GM18517 (cell line): Measurements from ENCODE around the gene NCLN.
A peak's percentile ranks its signal among the peaks of the same experiment; 100 is the strongest.
"Not testable (repeated sequence)": the region's sequence is repeated elsewhere in the genome, so short reads cannot be mapped to it uniquely, and the experiment has no call there.

ENCODE experiments used
- ATAC-seq: cut with Tn5 transposase; IDR thresholded peaks from one replicate; pipeline ENCODE4 v1.9.1; 2021; ENCODE audit warnings: mild to moderate bottlenecking, moderate library complexity; ENCODE audit not compliant: unreplicated experiment

The NCLN gene

GRCh38 chr19:3179739-3180293 is 5.9 kb upstream of the NCLN start:
- no peak for ATAC-seq

GRCh38 chr19:3183721-3184641 is 1.7 kb upstream of the NCLN start:
- no peak for ATAC-seq

DNA sequence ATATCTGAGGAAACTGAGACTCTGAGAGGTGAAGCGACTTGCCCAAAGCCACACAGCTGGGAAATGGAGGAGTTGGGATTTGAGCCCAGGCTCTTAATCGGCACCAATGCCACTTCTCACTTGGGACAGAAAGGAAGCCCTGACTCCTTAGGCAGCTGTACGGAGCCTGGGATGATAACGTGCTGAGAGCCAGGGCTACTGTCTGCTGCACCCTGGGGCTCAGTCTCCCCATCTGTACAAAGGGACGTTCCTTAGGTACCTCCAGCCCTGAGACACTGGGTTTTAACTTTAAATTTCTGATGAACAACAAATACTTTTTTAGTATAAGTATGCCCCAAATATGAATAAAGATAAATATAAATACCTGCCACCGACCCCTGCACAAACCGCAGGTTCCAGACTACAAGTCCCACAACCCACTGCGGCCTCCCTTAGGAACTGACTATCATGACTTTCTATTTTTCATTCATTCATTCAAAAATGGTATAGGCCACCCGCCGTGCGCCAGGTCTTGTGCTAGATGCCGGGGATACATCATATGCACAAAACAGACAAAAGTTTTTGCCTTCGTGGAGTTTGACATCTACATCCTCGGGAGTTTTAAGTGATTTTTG is 776 bp upstream of the NCLN start:
- peak; percentile 31 for ATAC-seq

- ATAC-seq, result no peak
These were observed 494 bp downstream of the NCLN start for GRCh38 chr19:3186160-3186688.

- ATAC-seq, result no peak
These were observed 1.3 kb downstream of the NCLN start for GRCh38 chr19:3186891-3187661.

GRCh38 chr19:3187662-3188511 is 2.2 kb downstream of the NCLN start:
- ATAC-seq, result no peak

DNA sequence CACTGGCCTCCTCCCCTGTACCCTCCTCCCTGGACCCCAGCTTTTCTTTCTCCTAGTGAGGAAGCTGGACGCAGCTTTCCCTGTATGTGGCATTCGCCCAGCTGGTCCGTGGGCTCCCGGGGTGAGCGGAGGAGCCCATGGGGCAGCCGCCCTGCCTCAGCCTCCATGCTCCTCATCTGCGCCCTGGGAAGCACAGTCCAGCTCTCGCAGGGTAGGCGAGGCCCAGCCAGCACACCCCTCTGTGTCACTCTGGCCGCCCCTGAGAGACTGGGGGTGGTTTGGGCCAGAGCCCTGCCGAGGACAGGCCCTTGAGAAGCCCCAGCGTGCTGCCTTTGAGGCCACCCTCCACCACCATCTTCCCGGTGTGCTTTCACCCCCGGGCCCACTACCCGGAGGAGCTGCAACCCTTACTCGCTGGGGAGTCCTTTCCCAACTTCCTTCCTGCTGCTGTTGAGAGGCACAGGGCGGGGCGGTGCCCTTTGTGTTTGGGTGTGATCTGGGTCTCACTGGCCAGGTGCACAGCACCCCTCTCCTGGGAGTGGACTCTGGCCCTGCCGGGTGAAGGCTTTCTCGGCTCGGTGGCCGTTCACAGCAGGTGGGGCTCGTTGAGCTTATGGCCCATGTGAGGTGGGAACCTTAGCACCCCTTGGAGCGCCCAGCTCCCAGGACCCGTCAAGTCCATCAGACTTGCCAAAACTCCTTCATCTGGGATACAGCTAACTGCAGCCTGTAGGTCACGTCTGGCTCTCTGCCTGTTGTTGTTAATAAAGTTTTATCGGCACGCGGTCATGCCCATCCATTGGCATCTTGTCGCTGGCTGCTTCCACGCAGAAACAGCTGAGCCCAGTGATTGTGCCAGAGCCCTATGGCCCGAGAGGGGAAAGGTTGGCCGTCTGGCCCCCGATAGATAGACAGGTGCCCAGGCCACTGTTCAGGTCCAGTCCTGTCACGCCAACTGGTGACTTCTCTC is 3.2 kb downstream of the NCLN start:
- ATAC-seq, result no peak

GRCh38 chr19:3189702-3190469 is 4.2 kb downstream of the NCLN start:
- no peak for ATAC-seq

DNA sequence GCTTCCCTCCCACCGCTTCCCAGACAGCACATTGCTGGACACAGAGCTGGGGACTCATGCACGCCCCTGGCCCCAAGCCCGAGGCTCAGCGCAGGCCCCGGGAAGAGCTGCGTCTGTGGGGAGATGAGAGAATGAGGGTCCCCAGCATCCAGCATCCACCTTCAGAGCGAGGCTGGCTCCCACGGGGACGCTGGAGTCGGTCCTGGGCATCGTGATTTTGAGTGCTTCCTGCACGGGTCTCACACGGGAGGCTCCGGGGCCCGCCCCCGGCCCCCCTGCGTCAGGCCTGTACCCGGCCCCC is 4.7 kb downstream of the NCLN start:
- ATAC-seq, result no peak

GRCh38 chr19:3190921-3191805 is 5.4 kb downstream of the NCLN start:
- no peak for ATAC-seq

DNA sequence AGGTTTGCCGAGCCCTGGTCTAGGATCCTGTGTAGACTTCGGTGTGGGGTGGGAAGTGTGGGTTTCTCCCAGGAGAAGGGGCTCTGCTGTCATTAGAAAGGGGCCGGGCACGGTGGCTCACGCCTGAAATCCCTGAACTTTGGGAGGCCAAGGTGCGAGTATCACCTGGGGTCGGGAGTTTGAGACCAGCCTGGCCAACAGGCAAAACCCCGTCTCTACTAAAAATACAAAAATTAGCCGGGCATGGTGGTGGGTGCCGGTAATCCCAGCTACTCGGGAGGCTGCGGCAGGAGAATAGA is 6.0 kb downstream of the NCLN start:
- ATAC-seq, result not testable (repeated sequence)

- ATAC-seq, result no peak
These were observed 6.5 kb downstream of the NCLN start for GRCh38 chr19:3192228-3192635.

GRCh38 chr19:3192684-3193083 is 7.0 kb downstream of the NCLN start:
- ATAC-seq, result no peak

DNA sequence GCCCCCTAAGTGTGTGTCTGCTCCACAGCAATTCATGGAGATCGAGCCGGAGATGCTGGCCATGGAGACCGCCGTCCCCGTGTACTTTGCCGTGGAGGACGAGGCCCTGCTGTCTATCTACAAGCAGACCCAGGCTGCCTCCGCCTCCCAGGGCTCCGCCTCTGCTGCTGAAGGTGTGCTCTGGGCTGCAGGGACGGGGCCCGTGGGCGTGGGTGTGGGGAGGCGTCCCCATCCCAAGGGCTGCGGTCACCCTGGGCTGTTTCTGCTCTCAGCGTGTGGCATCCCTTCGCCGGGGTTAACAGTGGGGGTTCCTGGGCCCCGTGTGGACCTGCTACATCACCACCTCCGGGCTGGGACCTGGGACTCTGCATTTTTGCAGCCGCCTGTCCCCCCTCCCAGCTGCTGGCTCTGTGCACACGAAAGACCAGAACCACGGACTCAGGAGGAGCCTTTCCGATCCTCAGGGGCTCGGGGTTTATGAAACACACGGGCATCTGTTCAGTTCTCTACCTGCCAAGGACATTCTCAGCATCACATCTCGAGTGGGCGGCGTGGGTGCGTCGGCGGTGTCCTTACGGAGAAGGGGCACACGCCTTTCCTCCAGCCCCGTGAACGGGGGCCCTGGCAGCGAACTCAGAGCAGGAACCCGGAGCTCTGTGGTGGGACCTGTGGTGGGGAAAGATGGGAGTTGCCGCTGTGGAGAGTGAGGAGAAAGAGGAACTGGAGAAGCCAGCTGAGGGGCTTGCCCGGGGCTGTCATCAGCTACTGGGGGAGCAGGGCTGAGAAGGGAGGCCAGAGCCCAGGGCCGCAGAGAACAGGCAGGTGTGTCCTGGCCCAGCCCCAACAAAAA is 7.8 kb downstream of the NCLN start:
- no peak for ATAC-seq

- ATAC-seq, result no peak
These were observed 8.7 kb downstream of the NCLN start for GRCh38 chr19:3194106-3195087.
